ENCODE data around the gene GYS2.

DNA sequence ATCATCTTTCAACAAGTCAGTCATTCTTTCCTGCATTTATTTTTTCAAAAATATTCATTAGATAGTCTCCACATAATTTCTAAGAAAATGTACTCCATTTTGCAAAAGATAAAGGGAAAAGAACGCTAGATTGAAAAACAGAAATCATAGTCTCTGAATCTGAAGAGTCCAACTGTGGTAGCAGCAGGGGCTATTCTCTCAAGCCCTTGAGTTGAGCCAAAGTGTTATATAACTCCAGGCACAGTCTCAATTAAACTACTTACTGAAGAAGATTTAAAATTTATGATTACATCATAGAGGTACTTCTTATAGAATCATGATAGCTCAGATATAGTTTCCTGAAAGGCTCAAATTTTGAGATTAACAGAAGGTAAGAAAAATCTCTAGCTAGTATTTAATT lies 47.2 kb upstream of the GYS2 start:
- TF ChIP-seq, protein P1, sequence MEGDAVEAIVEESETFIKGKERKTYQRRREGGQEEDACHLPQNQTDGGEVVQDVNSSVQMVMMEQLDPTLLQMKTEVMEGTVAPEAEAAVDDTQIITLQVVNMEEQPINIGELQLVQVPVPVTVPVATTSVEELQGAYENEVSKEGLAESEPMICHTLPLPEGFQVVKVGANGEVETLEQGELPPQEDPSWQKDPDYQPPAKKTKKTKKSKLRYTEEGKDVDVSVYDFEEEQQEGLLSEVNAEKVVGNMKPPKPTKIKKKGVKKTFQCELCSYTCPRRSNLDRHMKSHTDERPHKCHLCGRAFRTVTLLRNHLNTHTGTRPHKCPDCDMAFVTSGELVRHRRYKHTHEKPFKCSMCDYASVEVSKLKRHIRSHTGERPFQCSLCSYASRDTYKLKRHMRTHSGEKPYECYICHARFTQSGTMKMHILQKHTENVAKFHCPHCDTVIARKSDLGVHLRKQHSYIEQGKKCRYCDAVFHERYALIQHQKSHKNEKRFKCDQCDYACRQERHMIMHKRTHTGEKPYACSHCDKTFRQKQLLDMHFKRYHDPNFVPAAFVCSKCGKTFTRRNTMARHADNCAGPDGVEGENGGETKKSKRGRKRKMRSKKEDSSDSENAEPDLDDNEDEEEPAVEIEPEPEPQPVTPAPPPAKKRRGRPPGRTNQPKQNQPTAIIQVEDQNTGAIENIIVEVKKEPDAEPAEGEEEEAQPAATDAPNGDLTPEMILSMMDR (IDR thresholded peaks at IDR 0.05): no peak
- TF ChIP-seq EP300 (IDR thresholded peaks at IDR 0.05) (no peak), POLR2A (IDR thresholded peaks at IDR 0.05) (no peak)
